ENCODE measurements around the gene MAP4K4. TPM values are rescaled to one million over a fixed set of nuclear protein-coding genes. Genes with fewer than 3 reads are reported as not detected.
"Not testable (repeated sequence)": the region's sequence is repeated elsewhere in the genome, so short reads cannot be mapped to it uniquely, and the experiment has no call there.

The MAP4K4 gene
- total RNA-seq, 1 donor from 2014 or later, result 122 TPM

DNA sequence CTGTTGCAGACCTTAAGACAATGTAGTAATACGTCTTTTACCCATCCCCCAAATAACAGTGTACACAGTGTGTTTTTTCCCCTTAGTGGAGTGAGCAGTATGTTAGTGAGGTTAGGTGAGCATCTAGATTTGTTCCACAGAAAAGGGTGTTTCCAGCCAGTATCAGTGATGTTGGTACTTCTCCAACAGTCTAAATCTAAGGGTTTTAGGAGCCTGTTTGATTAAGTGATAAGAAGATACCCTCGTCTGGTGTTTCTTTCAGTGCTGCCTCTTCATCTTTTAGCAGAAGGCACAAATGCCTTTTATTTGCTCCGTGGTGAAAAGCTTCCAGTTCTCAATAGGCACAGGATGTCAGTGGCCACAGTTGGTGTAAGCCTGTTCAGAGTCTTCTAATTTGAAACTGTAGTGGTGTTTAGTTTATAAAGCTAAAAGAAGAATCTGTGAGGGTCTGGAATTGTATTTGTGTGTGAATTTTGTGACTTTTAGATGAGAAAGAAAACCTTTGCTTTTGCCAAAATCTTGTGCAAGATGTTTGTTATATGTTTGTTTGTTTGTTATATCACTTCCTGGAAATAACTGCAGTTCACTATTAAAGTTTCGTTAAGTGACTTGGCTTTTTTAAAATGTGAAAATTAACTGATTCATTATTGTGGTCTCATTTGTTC, 71.2 kb downstream of the MAP4K4 start:
- no peaks in the 10 kb centered on the region for H3K27me3 Mint-ChIP-seq (ENCODE audit: low read depth)
- peaks cover 81% of the 10 kb centered on the region for H3K4me1 Mint-ChIP-seq (ENCODE audit: low read depth)
- H3K27ac Mint-ChIP-seq (ENCODE audit: unreplicated experiment), result peak overlapping the region; percentile 13
- H3K4me3 Mint-ChIP-seq (ENCODE audit: unreplicated experiment), result no peak overlapping the region
- TF ChIP-seq, protein P1, sequence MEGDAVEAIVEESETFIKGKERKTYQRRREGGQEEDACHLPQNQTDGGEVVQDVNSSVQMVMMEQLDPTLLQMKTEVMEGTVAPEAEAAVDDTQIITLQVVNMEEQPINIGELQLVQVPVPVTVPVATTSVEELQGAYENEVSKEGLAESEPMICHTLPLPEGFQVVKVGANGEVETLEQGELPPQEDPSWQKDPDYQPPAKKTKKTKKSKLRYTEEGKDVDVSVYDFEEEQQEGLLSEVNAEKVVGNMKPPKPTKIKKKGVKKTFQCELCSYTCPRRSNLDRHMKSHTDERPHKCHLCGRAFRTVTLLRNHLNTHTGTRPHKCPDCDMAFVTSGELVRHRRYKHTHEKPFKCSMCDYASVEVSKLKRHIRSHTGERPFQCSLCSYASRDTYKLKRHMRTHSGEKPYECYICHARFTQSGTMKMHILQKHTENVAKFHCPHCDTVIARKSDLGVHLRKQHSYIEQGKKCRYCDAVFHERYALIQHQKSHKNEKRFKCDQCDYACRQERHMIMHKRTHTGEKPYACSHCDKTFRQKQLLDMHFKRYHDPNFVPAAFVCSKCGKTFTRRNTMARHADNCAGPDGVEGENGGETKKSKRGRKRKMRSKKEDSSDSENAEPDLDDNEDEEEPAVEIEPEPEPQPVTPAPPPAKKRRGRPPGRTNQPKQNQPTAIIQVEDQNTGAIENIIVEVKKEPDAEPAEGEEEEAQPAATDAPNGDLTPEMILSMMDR (IDR thresholded peaks at IDR 0.05), result no peak
- H3K36me3 Mint-ChIP-seq (ENCODE audit: low read depth), result no peaks in the 10 kb centered on the region
- DNase-seq (ENCODE audit: low spot score), result no peak
- H3K9me3 Mint-ChIP-seq (ENCODE audit: low read depth), result peaks cover 1% of the 10 kb centered on the region

DNA sequence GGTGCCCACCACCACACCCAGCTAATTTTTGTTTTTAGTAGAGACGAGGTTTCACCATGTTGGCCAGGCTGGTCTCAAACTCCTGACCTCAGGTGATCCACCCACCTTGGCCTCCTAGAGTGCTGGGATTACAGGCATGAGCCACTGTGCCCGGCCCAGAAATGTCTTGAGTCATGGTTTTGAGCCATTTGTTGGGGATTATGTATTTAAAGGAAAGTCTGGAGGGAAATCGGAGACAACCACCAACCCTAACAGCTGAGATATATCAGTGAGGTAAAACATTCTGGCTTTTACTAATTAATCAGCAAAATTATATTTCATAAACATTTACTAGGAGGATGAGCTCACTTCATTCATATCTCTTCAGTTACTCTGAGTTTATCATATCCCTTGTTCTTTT, 72.2 kb downstream of the MAP4K4 start:
- H3K27me3 Mint-ChIP-seq (ENCODE audit: low read depth); H3K4me3 Mint-ChIP-seq (ENCODE audit: unreplicated experiment); DNase-seq (ENCODE audit: low spot score); H3K9me3 Mint-ChIP-seq (ENCODE audit: low read depth); H3K27ac Mint-ChIP-seq (ENCODE audit: unreplicated experiment); H3K36me3 Mint-ChIP-seq (ENCODE audit: low read depth): not testable (repeated sequence)
- peaks cover 79% of the 10 kb centered on the region for H3K4me1 Mint-ChIP-seq (ENCODE audit: low read depth)

DNA sequence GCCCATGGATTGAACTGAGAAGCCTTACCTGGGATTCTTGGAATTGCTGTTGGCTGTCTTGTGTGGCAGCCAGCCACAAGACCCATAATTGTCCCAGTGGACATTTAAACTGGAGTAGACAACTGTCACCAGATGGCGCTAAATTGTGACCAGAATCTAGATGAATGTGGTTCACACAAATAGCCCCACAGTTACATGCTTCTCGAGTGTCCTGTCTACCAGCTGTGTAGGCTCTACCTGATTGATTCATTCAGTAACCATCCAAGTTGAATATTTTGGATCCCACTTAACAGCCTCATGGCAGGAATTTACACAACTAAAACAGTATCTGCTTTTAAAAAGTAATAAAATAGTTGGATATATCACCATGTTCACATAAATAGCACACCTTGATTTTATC, 73.2 kb downstream of the MAP4K4 start:
- H3K27me3 Mint-ChIP-seq (ENCODE audit: low read depth), result no peaks in the 10 kb centered on the region
- no peak overlapping the region for H3K4me3 Mint-ChIP-seq (ENCODE audit: unreplicated experiment)

DNA sequence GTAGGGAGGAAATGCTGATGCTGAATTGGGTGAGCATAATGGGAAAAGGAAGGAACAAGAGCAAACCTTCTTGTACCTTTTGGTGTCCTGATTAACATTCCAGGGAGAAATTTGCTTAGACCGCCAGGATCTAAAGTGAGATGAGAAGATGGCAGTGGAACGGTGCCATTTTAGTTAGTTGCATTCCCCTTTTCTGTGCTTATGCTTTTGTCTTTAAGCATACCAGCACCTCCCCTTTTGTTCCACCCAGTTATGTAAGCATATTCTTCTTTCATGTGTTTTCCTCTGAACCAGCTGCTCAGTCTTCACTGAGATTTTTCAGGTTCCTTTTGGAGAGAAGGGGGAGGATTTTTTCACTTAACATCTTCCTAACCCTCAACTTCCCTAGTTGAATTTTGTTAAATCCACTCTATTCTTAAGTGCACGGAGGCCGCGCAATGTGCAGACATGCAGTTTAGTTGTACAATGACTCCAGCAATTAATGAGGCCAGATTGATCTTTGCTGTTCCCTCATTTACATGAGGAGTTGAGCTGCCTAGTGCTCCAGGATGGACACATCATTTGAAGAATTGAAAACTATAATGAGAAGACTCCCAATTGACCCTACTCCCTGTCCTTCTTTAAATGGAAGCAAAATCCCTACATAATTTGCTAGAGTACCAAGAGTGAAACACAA, 73.9 kb downstream of the MAP4K4 start:
- H3K27ac Mint-ChIP-seq (ENCODE audit: unreplicated experiment), result peak overlapping the region; percentile 27

More for the DNA sequence above, 73.2 kb downstream of the MAP4K4 start:
- Mint-ChIP-seq H3K4me1 (ENCODE audit: low read depth) (peaks cover 79% of the 10 kb centered on the region), H3K27ac (ENCODE audit: unreplicated experiment) (peak overlapping the region; percentile 59), H3K36me3 (ENCODE audit: low read depth) (no peaks in the 10 kb centered on the region), H3K9me3 (ENCODE audit: low read depth) (peaks cover 4% of the 10 kb centered on the region)
- no peak for DNase-seq (ENCODE audit: low spot score)
- TF ChIP-seq, protein P1 (IDR thresholded peaks at IDR 0.05), result peak; percentile 73

DNA sequence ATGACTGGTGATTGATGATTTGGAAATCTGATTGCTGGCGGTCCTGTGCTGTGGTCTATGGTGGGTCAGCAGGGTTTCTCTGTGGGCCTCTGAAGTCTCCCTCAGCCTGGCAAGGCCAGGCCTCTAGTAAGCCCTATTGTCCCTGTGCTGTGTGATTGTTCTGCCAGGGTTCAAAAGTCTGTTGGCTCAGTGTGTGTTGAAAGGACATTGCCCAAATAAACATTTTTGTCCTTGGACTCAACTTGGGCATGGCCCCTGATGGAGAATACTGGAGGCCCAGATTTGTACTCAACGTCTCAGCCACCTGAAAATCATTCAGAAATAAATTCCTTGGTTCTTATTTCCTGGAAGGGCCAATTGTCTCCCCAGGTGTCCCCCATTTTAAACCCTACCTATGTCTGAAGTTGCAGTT, 74.4 kb downstream of the MAP4K4 start:
- peak overlapping the region; percentile 27 for H3K27ac Mint-ChIP-seq (ENCODE audit: unreplicated experiment)
- TF ChIP-seq, protein P1 (IDR thresholded peaks at IDR 0.05), result no peak
- peaks cover 75% of the 10 kb centered on the region for H3K4me1 Mint-ChIP-seq (ENCODE audit: low read depth)
- H3K4me3 Mint-ChIP-seq (ENCODE audit: unreplicated experiment), result no peak overlapping the region
- no peak for DNase-seq (ENCODE audit: low spot score)
- H3K9me3 Mint-ChIP-seq (ENCODE audit: low read depth), result peaks cover 4% of the 10 kb centered on the region
- H3K27me3 Mint-ChIP-seq (ENCODE audit: low read depth), result no peaks in the 10 kb centered on the region
- H3K36me3 Mint-ChIP-seq (ENCODE audit: low read depth), result no peaks in the 10 kb centered on the region

More for the DNA sequence above, 73.9 kb downstream of the MAP4K4 start:
- peaks cover 4% of the 10 kb centered on the region for H3K9me3 Mint-ChIP-seq (ENCODE audit: low read depth)
- H3K4me3 Mint-ChIP-seq (ENCODE audit: unreplicated experiment), result no peak overlapping the region
- no peak for DNase-seq (ENCODE audit: low spot score)
- TF ChIP-seq, protein P1 (IDR thresholded peaks at IDR 0.05), result no peak
- peaks cover 80% of the 10 kb centered on the region for H3K4me1 Mint-ChIP-seq (ENCODE audit: low read depth)
- H3K36me3 Mint-ChIP-seq (ENCODE audit: low read depth), result no peaks in the 10 kb centered on the region
- H3K27me3 Mint-ChIP-seq (ENCODE audit: low read depth), result no peaks in the 10 kb centered on the region

All from chondrocyte (in vitro differentiated cells).